GM23338 (cell line): ENCODE data around the gene ABHD12.

ENCODE experiments used
- CREB1 ChIP-seq: fragments of 250-450 bp; sonication (Bioruptor Pico); IDR thresholded peaks from 2 replicates; pipeline ENCODE4 v1.5.0; 2020; ENCODE audit warnings: low read depth, mild to moderate bottlenecking, moderate library complexity
- EZH2 ChIP-seq: fragments of 200-600 bp; sonication (generic); IDR thresholded peaks from one replicate; pipeline ENCODE4 v1.8.0; 2017; ENCODE audit warnings: antibody characterized with exemption, mild to moderate bottlenecking, low read depth; ENCODE audit not compliant: unreplicated experiment
- EZH2phosphoT487 ChIP-seq: fragments of 200-600 bp; sonication (generic); IDR thresholded peaks from one replicate; pipeline ENCODE4 v1.8.1; 2018; ENCODE audit warnings: antibody characterized with exemption; ENCODE audit not compliant: unreplicated experiment
- JUNB ChIP-seq: IDR thresholded peaks from one replicate; pipeline ENCODE4 v1.6.1; 2016; ENCODE audit warnings: antibody characterized with exemption; ENCODE audit not compliant: unreplicated experiment
- POLR2AphosphoS5 ChIP-seq: IDR thresholded peaks from 2 replicates; pipeline ENCODE4 v1.6.1; 2016; ENCODE audit warnings: antibody characterized with exemption, low read depth
- ZNF114 ChIP-seq: fragments of 250-450 bp; sonication (Bioruptor Pico); IDR thresholded peaks from 2 replicates; pipeline ENCODE4 v1.5.0; 2020; ENCODE audit warnings: mild to moderate bottlenecking, moderate library complexity
- ZNF331 ChIP-seq: fragments of 250-450 bp; sonication (Bioruptor Pico); IDR thresholded peaks from 2 replicates; pipeline ENCODE4 v1.5.0; 2020; ENCODE audit warnings: low read depth, mild to moderate bottlenecking, moderate library complexity
- TF ChIP-seq, protein P1 (sequence below), 2 experiments: fragments of 200-600 bp in 1 of 2; sonication (generic) in 1 of 2; conservative IDR thresholded peaks; 2 replicates each; pipeline versions ENCODE4 v1.5.1 to v1.6.1; 2016 to 2017; ENCODE audit warnings: antibody characterized with exemption in 2 of 2, low read depth in 2 of 2, mild to moderate bottlenecking in 2 of 2, moderate library complexity in 1 of 2
- TF ChIP-seq, protein P2 (sequence below): IDR thresholded peaks from one replicate; pipeline ENCODE4 v1.6.1; 2018; ENCODE audit warnings: antibody characterized with exemption; ENCODE audit not compliant: unreplicated experiment

DNA sequence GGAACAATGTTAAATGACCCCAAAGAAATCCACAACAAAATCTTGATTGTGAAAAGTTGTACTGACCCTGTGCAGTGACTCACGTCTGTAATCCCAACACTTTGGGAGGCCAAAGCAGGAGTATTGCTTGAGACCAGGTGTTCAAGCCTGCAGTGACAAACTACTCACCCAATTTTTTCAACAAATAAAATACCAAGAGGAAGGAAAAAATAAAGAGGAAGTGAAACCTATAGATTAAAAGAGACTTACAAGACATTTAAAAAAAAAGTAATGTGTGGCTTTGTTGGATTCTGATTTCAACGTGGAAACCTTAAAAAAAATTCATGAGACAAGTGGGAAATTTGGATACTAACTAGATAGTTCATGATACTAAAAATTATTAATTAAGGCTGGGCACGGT, 48.7 kb upstream of the ABHD12 start:
- TF ChIP-seq, protein P1, sequence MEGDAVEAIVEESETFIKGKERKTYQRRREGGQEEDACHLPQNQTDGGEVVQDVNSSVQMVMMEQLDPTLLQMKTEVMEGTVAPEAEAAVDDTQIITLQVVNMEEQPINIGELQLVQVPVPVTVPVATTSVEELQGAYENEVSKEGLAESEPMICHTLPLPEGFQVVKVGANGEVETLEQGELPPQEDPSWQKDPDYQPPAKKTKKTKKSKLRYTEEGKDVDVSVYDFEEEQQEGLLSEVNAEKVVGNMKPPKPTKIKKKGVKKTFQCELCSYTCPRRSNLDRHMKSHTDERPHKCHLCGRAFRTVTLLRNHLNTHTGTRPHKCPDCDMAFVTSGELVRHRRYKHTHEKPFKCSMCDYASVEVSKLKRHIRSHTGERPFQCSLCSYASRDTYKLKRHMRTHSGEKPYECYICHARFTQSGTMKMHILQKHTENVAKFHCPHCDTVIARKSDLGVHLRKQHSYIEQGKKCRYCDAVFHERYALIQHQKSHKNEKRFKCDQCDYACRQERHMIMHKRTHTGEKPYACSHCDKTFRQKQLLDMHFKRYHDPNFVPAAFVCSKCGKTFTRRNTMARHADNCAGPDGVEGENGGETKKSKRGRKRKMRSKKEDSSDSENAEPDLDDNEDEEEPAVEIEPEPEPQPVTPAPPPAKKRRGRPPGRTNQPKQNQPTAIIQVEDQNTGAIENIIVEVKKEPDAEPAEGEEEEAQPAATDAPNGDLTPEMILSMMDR (conservative IDR thresholded peaks at IDR 0.05; ENCODE audit: low read depth in 2 of 2) = no peak
- TF ChIP-seq EZH2 (no peak), POLR2AphosphoS5 (no peak), JUNB (no peak), ZNF331 (no peak), EZH2phosphoT487 (no peak), ZNF114 (CRISPR knock-in tag) (no peak), CREB1 (CRISPR knock-in tag) (no peak)
- TF ChIP-seq, protein P2, sequence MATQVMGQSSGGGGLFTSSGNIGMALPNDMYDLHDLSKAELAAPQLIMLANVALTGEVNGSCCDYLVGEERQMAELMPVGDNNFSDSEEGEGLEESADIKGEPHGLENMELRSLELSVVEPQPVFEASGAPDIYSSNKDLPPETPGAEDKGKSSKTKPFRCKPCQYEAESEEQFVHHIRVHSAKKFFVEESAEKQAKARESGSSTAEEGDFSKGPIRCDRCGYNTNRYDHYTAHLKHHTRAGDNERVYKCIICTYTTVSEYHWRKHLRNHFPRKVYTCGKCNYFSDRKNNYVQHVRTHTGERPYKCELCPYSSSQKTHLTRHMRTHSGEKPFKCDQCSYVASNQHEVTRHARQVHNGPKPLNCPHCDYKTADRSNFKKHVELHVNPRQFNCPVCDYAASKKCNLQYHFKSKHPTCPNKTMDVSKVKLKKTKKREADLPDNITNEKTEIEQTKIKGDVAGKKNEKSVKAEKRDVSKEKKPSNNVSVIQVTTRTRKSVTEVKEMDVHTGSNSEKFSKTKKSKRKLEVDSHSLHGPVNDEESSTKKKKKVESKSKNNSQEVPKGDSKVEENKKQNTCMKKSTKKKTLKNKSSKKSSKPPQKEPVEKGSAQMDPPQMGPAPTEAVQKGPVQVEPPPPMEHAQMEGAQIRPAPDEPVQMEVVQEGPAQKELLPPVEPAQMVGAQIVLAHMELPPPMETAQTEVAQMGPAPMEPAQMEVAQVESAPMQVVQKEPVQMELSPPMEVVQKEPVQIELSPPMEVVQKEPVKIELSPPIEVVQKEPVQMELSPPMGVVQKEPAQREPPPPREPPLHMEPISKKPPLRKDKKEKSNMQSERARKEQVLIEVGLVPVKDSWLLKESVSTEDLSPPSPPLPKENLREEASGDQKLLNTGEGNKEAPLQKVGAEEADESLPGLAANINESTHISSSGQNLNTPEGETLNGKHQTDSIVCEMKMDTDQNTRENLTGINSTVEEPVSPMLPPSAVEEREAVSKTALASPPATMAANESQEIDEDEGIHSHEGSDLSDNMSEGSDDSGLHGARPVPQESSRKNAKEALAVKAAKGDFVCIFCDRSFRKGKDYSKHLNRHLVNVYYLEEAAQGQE = no peak
